Measurements from ENCODE around the gene ALAS1.

DNA sequence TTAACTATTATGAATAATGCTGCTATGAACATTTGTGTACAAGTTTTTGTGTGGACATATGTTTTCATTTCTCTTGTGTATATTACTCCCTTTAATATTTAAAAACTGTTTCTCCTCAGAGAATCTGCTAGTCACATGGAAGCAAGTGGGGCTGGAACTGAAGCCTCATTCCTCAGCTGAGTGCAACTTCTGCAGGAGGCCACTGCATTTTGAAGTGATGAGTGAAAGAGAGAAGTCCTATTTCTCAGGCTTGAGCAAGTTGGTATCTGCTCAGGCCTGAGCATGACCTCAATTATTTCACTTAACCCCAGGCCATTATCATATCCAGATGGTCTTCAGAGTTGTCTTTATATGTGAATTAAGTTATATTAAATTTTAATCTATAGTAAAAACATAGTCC is 15.9 kb downstream of the ALAS1 start:
- TF ChIP-seq POLR2A (IDR thresholded peaks at IDR 0.05) (no peak), CTCF (IDR thresholded peaks at IDR 0.05) (no peak), POLR2AphosphoS5 (IDR thresholded peaks at IDR 0.05; ENCODE audit: insufficient read depth in 1 of 2, low read depth in 1 of 2) (no peak)
